Fibroblast of lung (primary cell): Measurements from ENCODE around the gene SLC35F3. TPM values are rescaled to one million over a fixed set of nuclear protein-coding genes. Genes with fewer than 3 reads are reported as not detected.

ENCODE experiments used
- DNase-seq, 2 donors: peaks; one replicate each; pipeline versions ENCODE4 v3.0.0 to v3.0.0-alpha.2; 2010; ENCODE audit warnings: low read depth in 2 of 2
- H2AFZ ChIP-seq: 2 replicates; pipeline ENCODE4 v1.5.1; 2012; ENCODE audit warnings: low read length, control low read depth, inconsistent platforms
- H3K27ac ChIP-seq: 2 replicates; pipeline ENCODE4 v1.5.1; 2011; ENCODE audit warnings: low read length, control low read depth; ENCODE audit not compliant: insufficient read depth
- H3K27me3 ChIP-seq: 2 replicates; pipeline ENCODE4 v1.5.1; 2011; ENCODE audit warnings: mild to moderate bottlenecking, low read length; ENCODE audit not compliant: control insufficient read depth, insufficient read depth
- H3K36me3 ChIP-seq: 2 replicates; pipeline ENCODE4 v1.5.1; 2011; ENCODE audit warnings: low read length; ENCODE audit not compliant: control insufficient read depth, insufficient read depth
- H3K4me1 ChIP-seq: 2 replicates; pipeline ENCODE4 v1.5.1; 2011; ENCODE audit warnings: low read length; ENCODE audit not compliant: control insufficient read depth, insufficient read depth; ENCODE audit errors: extremely low read depth
- H3K4me2 ChIP-seq: 2 replicates; pipeline ENCODE4 v1.5.1; 2011; ENCODE audit warnings: low read length, control low read depth; ENCODE audit not compliant: insufficient read depth; ENCODE audit errors: extremely low read depth
- H3K4me3 ChIP-seq, 4 experiments: fragments of 200-600 bp in 1 of 4; sonication (generic) in 1 of 4; replicated peaks in 1 of 4; 2 replicates each; pipeline ENCODE4 v1.5.1; 2011 to 2016; ENCODE audit warnings: low read length in 4 of 4, low read depth in 3 of 4, mild to moderate bottlenecking in 3 of 4, control low read depth in 2 of 4, inconsistent platforms in 1 of 4, mixed read lengths in 1 of 4; ENCODE audit not compliant: insufficient read depth in 1 of 4; ENCODE audit errors: control extremely low read depth in 1 of 4
- H3K79me2 ChIP-seq: 2 replicates; pipeline ENCODE4 v1.5.1; 2012; ENCODE audit warnings: mild to moderate bottlenecking, low read length, inconsistent platforms; ENCODE audit not compliant: control insufficient read depth, insufficient read depth
- H3K9ac ChIP-seq: 2 replicates; pipeline ENCODE4 v1.5.1; 2011; ENCODE audit warnings: mild to moderate bottlenecking, low read length, control low read depth; ENCODE audit not compliant: insufficient read depth
- H3K9me3 ChIP-seq: 2 replicates; pipeline ENCODE4 v1.5.1; 2012; ENCODE audit warnings: low read depth, low read length; ENCODE audit not compliant: control insufficient read depth, insufficient read depth
- H4K20me1 ChIP-seq: 2 replicates; pipeline ENCODE4 v1.5.1; 2011; ENCODE audit warnings: low read length; ENCODE audit not compliant: control insufficient read depth, insufficient read depth; ENCODE audit errors: extremely low read depth
- EZH2 ChIP-seq: IDR thresholded peaks from 2 replicates; pipeline ENCODE4 v1.5.1; 2012; ENCODE audit warnings: low read length, control low read depth, mild to moderate bottlenecking; ENCODE audit errors: missing control alignments
- polyA plus RNA-seq, 2 donors: library from polyadenylated mRNA; depleted of rRNA in 1 of 2; stranded (reverse) in 1 of 2; unstranded in 1 of 2; fragments of >200 nt; gene quantifications; 2 replicates each; pipeline ENCODE4 v1.2.1, GENCODE V29; 2011 to 2012; ENCODE audit warnings: missing spikeins in 1 of 2
- total RNA-seq: library from RNA; depleted of rRNA; stranded (reverse); fragments of >200 nt; gene quantifications from 2 replicates; pipeline ENCODE4 v1.2.1, GENCODE V29; 2014
- TF ChIP-seq, protein P1 (sequence below), 2 donors: IDR thresholded peaks in 1 of 2; conservative IDR thresholded peaks in 1 of 2; 1 replicate in 1 of 2; 2 replicates in 1 of 2; pipeline ENCODE4 v1.5.1; 2011 to 2012; ENCODE audit warnings: low read length in 2 of 2, control low read depth in 1 of 2, inconsistent platforms in 1 of 2, low read depth in 1 of 2, mild to moderate bottlenecking in 1 of 2

SLC35F3 gene
- total and polyA plus RNA-seq, 2 donors (not counting 1 experiment from before 2014, with no cell fraction given): not detected

DNA sequence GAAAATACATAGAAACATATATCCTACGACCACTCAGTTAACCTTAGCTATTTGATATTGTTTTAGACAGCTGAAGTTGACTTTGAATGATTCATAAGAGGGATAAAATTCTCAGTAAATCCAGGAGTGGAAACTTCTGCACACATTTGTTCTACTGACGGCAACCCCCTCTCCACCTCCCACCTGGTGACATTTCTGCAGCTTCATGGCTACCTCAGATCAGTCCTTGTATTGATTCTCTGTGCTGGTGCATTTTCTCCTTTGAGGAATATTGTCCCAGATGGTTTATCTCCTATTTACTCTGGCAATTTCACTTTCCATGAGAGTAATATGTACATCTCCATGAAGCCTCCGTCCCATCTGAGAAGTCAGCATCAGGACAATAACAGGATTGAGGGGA, 411.1 kb downstream of the SLC35F3 start:
- Histone ChIP-seq H3K4me2 (no peak overlapping the region), H4K20me1 (no peaks in the 10 kb centered on the region), H3K9me3 (no peaks in the 10 kb centered on the region), H3K4me3 (no peak overlapping the region), H3K4me1 (no peaks in the 10 kb centered on the region), H3K79me2 (no peaks in the 10 kb centered on the region), H3K27ac (no peak overlapping the region), H3K27me3 (no peaks in the 10 kb centered on the region), H3K36me3 (no peaks in the 10 kb centered on the region), H2AFZ (no peak overlapping the region), H3K9ac (no peak overlapping the region)
- TF ChIP-seq, protein P1, sequence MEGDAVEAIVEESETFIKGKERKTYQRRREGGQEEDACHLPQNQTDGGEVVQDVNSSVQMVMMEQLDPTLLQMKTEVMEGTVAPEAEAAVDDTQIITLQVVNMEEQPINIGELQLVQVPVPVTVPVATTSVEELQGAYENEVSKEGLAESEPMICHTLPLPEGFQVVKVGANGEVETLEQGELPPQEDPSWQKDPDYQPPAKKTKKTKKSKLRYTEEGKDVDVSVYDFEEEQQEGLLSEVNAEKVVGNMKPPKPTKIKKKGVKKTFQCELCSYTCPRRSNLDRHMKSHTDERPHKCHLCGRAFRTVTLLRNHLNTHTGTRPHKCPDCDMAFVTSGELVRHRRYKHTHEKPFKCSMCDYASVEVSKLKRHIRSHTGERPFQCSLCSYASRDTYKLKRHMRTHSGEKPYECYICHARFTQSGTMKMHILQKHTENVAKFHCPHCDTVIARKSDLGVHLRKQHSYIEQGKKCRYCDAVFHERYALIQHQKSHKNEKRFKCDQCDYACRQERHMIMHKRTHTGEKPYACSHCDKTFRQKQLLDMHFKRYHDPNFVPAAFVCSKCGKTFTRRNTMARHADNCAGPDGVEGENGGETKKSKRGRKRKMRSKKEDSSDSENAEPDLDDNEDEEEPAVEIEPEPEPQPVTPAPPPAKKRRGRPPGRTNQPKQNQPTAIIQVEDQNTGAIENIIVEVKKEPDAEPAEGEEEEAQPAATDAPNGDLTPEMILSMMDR (conservative IDR thresholded peaks at IDR 0.05 in 1 of 2, IDR thresholded peaks at IDR 0.05 in 1 of 2; ENCODE audit: low read depth in 1 of 2, low read length in 2 of 2): no peak
- no peak for TF ChIP-seq EZH2
- no peak for DNase-seq

DNA sequence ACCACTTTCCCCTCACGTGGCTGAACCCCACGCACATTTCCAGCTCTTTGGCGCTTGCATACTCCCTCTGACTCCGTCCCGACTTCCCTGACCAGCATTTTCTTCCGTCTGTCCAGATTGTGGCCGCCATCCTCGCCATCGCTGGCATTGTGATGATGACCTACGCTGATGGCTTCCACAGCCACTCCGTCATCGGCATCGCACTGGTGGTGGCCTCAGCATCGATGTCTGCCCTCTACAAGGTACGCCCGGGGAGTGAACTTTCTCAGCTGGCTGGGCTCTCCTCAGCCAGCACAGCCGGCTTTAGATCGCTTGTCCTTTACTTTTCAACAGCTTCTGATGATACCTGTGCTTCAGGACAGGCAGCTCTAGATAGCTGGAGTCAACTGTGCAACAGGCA, 412.0 kb downstream of the SLC35F3 start:
- H3K9me3 ChIP-seq: no peaks in the 10 kb centered on the region
- no peaks in the 10 kb centered on the region for H3K27me3 ChIP-seq
- no peak for DNase-seq
- no peaks in the 10 kb centered on the region for H3K36me3 ChIP-seq
- H2AFZ ChIP-seq: no peak overlapping the region
- H3K4me3 ChIP-seq: no peak overlapping the region
- H4K20me1 ChIP-seq: no peaks in the 10 kb centered on the region
- H3K79me2 ChIP-seq: no peaks in the 10 kb centered on the region
- H3K27ac ChIP-seq: no peak overlapping the region
- TF ChIP-seq, protein P1 (conservative IDR thresholded peaks at IDR 0.05 in 1 of 2, IDR thresholded peaks at IDR 0.05 in 1 of 2; ENCODE audit: low read depth in 1 of 2, low read length in 2 of 2): no peak
- no peak for TF ChIP-seq EZH2
- no peaks in the 10 kb centered on the region for H3K4me1 ChIP-seq
- H3K9ac ChIP-seq: no peak overlapping the region
- H3K4me2 ChIP-seq: no peak overlapping the region

DNA sequence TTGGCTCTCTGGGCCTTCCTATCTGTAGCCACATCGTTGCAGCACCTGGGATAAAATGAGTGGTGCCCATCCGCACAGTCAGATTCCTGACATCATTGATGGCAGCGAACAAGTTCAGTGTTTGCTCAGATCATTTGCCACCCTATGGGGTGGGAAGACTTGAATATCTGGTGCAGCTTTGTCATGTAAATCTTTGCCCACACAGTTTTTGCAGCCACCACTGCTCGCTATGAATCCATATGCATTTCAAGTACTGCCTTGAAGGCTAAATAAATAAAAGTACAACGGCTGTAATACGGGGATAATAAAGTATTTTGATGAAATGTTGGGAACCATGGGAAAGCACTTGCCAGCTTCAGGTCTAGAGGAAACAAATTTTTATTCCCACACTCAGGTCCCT, 412.5 kb downstream of the SLC35F3 start:
- Histone ChIP-seq H3K27ac (no peak overlapping the region), H3K4me2 (no peak overlapping the region), H4K20me1 (no peaks in the 10 kb centered on the region), H2AFZ (no peak overlapping the region), H3K4me1 (no peaks in the 10 kb centered on the region), H3K36me3 (no peaks in the 10 kb centered on the region), H3K9ac (no peak overlapping the region), H3K4me3 (no peak overlapping the region), H3K27me3 (no peaks in the 10 kb centered on the region), H3K9me3 (no peaks in the 10 kb centered on the region), H3K79me2 (no peaks in the 10 kb centered on the region)
- DNase-seq: no peak
- TF ChIP-seq EZH2: no peak
- TF ChIP-seq, protein P1 (conservative IDR thresholded peaks at IDR 0.05 in 1 of 2, IDR thresholded peaks at IDR 0.05 in 1 of 2; ENCODE audit: low read depth in 1 of 2, low read length in 2 of 2): no peak
